ENCODE results near the gene SNAPC2.

SNAPC2 gene

DNA sequence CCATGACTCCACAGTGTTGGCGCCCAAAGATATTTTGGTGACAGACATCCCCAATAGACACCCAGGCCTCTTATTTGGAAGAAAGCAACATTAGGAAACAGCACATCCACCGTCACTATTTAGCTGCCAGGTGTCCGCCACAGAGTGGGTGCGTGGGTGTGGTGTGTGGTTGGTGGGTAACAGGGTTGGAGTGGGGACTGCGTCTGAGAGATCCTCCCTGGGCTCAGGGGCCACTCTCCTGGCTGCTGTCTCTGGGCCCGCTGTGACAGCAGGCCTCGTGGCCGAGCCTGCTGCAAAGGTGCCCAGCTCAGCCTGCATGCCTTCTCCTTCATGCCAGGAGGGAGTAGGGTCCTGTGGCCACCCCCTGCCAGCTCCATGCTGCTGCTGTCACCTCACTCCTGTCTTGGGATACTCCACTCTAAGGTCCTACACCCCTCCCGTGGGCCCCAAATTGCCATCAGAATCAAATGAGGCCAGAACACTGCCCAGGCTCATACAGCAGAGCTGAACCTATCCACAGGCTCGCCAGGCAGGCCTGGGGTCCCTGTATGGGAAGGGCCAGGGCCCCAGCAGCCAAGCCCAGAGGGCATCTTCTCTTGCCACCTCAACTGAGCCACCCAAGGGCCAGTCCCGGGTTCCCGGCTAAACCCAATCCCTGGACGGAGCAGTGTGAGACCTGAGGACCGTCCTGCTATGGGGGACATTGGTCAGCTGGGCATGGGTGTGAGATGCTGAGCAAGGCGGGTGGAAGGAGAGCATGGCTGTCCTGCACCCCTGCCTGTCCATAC, 48.1 kb downstream of the SNAPC2 start:
- no peak for DNase-seq (ENCODE audit: low read depth)

DNA sequence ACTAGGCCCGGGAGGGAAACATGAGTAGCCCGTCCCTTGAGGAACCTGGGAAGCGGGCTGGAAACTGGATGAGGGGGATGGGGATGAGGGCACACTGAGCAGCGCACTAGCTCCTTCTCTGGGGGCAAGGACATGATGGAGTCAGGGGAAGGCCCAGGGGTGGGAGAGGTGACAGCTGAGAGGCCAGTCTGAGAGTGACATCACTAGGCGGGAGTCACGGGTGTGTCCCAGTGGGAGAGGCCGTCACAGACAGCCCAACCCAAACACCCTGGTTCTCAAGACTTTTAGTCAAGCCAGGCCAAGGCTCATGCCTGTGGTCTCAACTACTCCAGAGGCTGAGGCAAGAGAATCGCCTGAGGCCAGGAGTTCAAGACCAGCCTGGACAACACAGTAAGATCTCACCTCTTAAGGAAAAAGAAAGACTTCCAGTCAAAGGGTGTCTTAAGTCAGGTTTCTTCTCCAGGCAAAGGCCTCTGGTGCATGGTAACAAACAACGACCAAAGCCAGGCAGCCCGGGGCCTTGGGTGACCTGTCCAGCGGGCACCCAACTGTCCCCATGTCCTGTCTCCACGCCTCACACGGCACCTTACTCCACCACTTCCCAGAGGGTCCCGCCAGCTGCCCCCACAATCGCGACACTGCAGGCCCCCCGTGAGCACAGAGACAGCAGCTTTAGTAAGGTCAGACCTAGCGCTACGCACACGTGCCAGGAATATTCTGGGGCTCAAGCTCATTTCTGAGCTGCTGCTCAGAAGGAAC, 48.8 kb downstream of the SNAPC2 start:
- no peak for DNase-seq (ENCODE audit: low read depth)

DNA sequence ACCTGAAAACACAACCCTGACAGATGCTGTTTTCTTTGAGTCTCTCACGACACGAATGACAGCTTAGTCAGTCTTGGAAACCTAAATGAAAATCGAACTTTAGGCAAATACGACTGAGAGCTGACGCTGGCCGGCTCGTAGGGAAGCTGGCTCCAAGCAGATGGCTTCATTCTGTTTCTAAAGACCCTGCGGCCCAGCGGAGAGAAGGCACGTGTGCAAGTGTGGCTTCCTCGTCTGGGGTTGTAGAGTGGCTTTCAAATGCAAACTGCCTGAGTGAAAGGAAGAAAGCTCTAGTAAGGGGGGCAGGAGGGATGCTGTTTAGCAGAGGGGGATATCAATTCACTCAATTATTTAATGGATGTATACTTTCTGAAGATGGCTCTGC, 49.4 kb downstream of the SNAPC2 start:
- DNase-seq (ENCODE audit: low read depth) = no peak

DNA sequence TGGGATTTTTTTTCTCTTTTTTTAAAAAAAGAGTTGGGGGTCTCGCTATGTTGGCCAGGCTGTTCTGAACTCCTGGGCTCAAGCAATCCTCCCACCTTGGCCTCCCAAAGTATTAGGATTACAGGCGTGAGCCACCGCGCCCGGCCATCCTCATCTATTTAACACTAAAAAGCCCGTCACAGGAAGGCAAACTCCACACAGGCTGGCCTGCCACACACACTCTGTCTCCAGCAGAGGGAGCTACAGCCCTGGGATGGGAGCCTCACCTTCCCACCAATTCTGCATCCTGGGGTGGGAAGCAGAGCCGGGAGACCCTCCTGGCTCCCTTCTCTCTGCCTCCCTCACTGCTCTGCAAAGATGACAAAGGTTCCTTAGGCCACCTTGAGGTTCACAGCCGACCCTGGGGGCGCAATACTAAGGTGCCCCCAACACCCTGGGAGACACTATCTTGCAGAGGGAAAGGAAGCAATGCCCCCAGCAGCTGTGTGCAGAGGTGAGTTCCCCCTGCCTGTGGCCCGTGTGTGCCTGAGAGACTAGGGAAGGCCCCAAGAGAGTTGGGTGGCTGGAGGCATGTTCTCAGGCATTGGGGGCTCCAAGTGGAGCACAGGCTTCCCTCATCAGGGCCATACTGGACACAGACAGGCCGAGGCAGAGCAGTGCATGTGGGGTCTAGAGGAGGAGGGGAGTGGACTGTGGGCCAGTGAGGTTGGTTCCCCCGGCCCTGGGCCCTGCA, 50.7 kb downstream of the SNAPC2 start:
- peak; percentile 35 for DNase-seq (ENCODE audit: low read depth)

DNA sequence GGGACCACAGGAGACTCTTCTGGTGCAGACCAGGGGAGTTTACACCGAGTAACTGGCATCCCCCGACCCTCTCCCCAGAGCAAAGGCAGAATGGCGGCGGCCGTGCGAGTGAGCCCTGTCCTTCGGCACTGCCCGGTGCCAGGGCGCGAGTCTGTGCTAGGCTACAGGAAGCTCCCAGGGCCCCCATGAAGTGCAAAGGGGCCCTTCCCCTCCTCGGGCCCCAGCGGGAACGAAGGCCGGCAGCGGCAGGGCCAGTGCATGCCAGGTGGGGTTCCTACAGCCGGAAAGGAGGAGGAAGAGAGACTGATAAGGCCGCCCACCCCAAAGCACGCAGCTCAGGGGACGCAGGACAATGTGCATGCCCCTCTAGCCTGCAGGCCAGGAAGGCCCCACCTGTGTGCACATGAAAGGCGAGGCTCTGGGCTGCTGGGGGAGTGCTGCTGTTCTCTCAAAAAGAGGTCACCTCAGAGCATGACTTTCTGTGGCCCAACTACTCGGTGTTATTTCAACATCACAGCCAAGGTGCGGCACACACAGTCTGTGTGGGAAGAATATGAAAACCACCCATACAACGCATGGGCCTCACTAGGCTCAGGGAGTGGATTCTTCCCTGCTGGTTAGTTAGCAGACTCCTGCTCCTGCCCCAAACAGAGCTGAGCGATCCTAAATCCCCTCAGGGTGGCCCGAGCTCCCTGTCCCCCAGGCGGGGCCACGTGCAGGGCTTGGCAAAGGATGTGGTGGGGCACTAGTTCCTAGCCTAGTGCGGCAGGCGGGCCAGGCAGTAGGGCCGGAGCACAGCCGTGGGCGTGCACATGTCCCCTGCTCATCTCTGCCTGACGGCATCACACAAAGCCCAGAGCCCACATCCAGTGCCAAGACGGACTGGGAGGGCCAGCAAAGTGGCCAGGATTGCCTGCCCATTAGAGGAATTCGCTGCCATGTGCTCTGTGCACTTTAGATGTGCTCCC, 51.7 kb downstream of the SNAPC2 start:
- DNase-seq (ENCODE audit: low read depth) = no peak
